ENCODE results near the gene KREMEN1.
A peak's percentile ranks its signal among the peaks of the same experiment; 100 is the strongest.
"Not testable (repeated sequence)": the region's sequence is repeated elsewhere in the genome, so short reads cannot be mapped to it uniquely, and the experiment has no call there.

Gene KREMEN1

GRCh38 chr22:29079218-29079901 is 6.5 kb downstream of the KREMEN1 start:
- DNase-seq: no peak

- peak; percentile 40 for DNase-seq
Observed at GRCh38 chr22:29080106-29080975, 7.5 kb downstream of the KREMEN1 start.

- no peak for DNase-seq
Observed at GRCh38 chr22:29081517-29082236, 8.8 kb downstream of the KREMEN1 start.

GRCh38 chr22:29082826-29083545 is 10.2 kb downstream of the KREMEN1 start:
- DNase-seq: no peak

GRCh38 chr22:29083576-29083932 is 10.7 kb downstream of the KREMEN1 start:
- DNase-seq: not testable (repeated sequence)

- peak; percentile 66 for DNase-seq
Observed at GRCh38 chr22:29083933-29084591, 11.2 kb downstream of the KREMEN1 start.

GRCh38 chr22:29087012-29087411 is 14.2 kb downstream of the KREMEN1 start:
- DNase-seq: no peak

- DNase-seq: no peak
Observed at GRCh38 chr22:29088809-29089208, 16.0 kb downstream of the KREMEN1 start.

GRCh38 chr22:29089507-29089906 is 16.7 kb downstream of the KREMEN1 start:
- no peak for DNase-seq

- no peak for DNase-seq
Observed at GRCh38 chr22:29090039-29090438, 17.2 kb downstream of the KREMEN1 start.

- no peak for DNase-seq
Observed at GRCh38 chr22:29092243-29092642, 19.4 kb downstream of the KREMEN1 start.

- no peak for DNase-seq
Observed at GRCh38 chr22:29093030-29093429, 20.2 kb downstream of the KREMEN1 start.

GRCh38 chr22:29093501-29094300 is 20.9 kb downstream of the KREMEN1 start:
- DNase-seq: no peak

GRCh38 chr22:29095459-29095858 is 22.6 kb downstream of the KREMEN1 start:
- no peak for DNase-seq

GRCh38 chr22:29096736-29097669 is 24.2 kb downstream of the KREMEN1 start:
- DNase-seq: no peak

GRCh38 chr22:29098296-29098695 is 25.5 kb downstream of the KREMEN1 start:
- no peak for DNase-seq

GRCh38 chr22:29102300-29102699 is 29.5 kb downstream of the KREMEN1 start:
- DNase-seq: no peak

GRCh38 chr22:29103121-29103520 is 30.3 kb downstream of the KREMEN1 start:
- DNase-seq: no peak

GRCh38 chr22:29105468-29105867 is 32.6 kb downstream of the KREMEN1 start:
- no peak for DNase-seq

- no peak for DNase-seq
Observed at GRCh38 chr22:29106839-29107238, 34.0 kb downstream of the KREMEN1 start.

All from T1000 (cell line).